GM12878 (cell line): ENCODE data around the gene TEX2. TPM values are rescaled to one million over a fixed set of nuclear protein-coding genes. Genes with fewer than 3 reads are reported as not detected.

Source experiments
- ATAC-seq: fragments of 200-7000 bp; cut with Tn5 transposase; 3 replicates; pipeline ENCODE4 v1.9.1; 2020; ENCODE audit warnings: mild to moderate bottlenecking, moderate library complexity
- BruUV-seq: library from RNA; stranded (reverse); fragments of 400-500 nt; replicated peaks from 2 replicates; lab custom pipeline; 2021; lab: Mats Ljungman, UMichigan
- CTCF ChIA-PET: fragments of 300-600 bp; sonication (Branson Sonifier 250); formaldehyde crosslinking; extraction: SDS; loops from one replicate; lab custom pipeline; 2021; ENCODE audit warnings: inconsistent platforms; lab: Yijun Ruan, JAX
- POLR2A ChIA-PET: fragments of 350-600 bp; formaldehyde crosslinking; extraction: SDS; loops from one replicate; lab custom pipeline; 2021; ENCODE audit warnings: inconsistent platforms; lab: Charles Lee
- RAD21 ChIA-PET: fragments of 300-600 bp; sonication (Branson Sonifier 250); formaldehyde crosslinking; loops from one replicate; lab custom pipeline; 2023; ENCODE audit warnings: antibody characterized with exemption; ENCODE audit not compliant: unreplicated experiment; lab: Charles Lee
- SMC1A ChIA-PET: fragments of 300-600 bp; sonication (Branson Sonifier 250); formaldehyde crosslinking; loops from one replicate; lab custom pipeline; 2023; ENCODE audit not compliant: unreplicated experiment, uncharacterized antibody; lab: Charles Lee
- DNase-seq: peaks from one replicate; pipeline ENCODE4 v3.0.0-alpha.2; 2011; ENCODE audit warnings: low read depth, low spot score
- FAIRE-seq: peaks from 3 replicates; lab custom pipeline; 2011; peaks lifted over from hg19 to GRCh38; lab: Jason Lieb, UNC
- H2AFZ ChIP-seq: 2 replicates; pipeline ENCODE4 v1.6.0; 2011; ENCODE audit warnings: low read depth, low read length, control low read depth; ENCODE audit not compliant: control insufficient read depth
- H3K27ac ChIP-seq: 2 replicates; pipeline ENCODE4 v1.5.1; 2011; ENCODE audit warnings: control low read depth; ENCODE audit not compliant: control insufficient read depth, insufficient read depth
- H3K27me3 ChIP-seq, 2 experiments: replicated peaks in 1 of 2; 2 replicates each; pipeline versions ENCODE4 v1.6.0 to v1.6.1; 2011; ENCODE audit warnings: low read length in 1 of 2; ENCODE audit not compliant: control insufficient read depth in 2 of 2, insufficient read depth in 2 of 2
- H3K36me3 ChIP-seq, 2 experiments: 2 replicates each; pipeline ENCODE4 v1.5.1; 2011; ENCODE audit warnings: low read length in 1 of 2; ENCODE audit not compliant: control insufficient read depth in 2 of 2, insufficient read depth in 2 of 2
- H3K4me1 ChIP-seq: 2 replicates; pipeline ENCODE4 v1.6.1; 2011; ENCODE audit warnings: mild to moderate bottlenecking, low read length, moderate library complexity, mixed read lengths; ENCODE audit not compliant: control insufficient read depth, insufficient read depth
- H3K4me2 ChIP-seq: 2 replicates; pipeline ENCODE4 v1.6.0; 2011; ENCODE audit warnings: control low read depth; ENCODE audit not compliant: control insufficient read depth, insufficient read depth
- H3K4me3 ChIP-seq: fragments of 200-600 bp; sonication (generic); 2 replicates; pipeline ENCODE4 v1.5.1; 2016
- H3K79me2 ChIP-seq: 2 replicates; pipeline ENCODE4 v1.6.0; 2011; ENCODE audit warnings: low read length; ENCODE audit not compliant: control insufficient read depth, insufficient read depth
- H3K9ac ChIP-seq: 2 replicates; pipeline ENCODE4 v1.8.0; 2011; ENCODE audit warnings: low read length, control low read depth, mixed read lengths; ENCODE audit not compliant: control insufficient read depth, insufficient read depth
- H3K9me3 ChIP-seq: replicated peaks from 3 replicates; pipeline ENCODE4 v1.5.1; 2011; ENCODE audit warnings: mild to moderate bottlenecking, low read length; ENCODE audit not compliant: control insufficient read depth, insufficient read depth
- H4K20me1 ChIP-seq: 2 replicates; pipeline ENCODE4 v1.6.0; 2011; ENCODE audit not compliant: control insufficient read depth, insufficient read depth
- CEBPB ChIP-seq, 2 experiments: fragments of 150-350 bp in 1 of 2; IDR thresholded peaks; 2 replicates each; pipeline ENCODE4 v1.6.1; 2012 to 2014; ENCODE audit warnings: low read depth in 2 of 2, low read length in 2 of 2, borderline replicate concordance in 1 of 2, inconsistent platforms in 1 of 2
- ESRRA ChIP-seq: IDR thresholded peaks from 2 replicates; pipeline ENCODE4 v1.6.1; 2012; ENCODE audit warnings: mild to moderate bottlenecking, low read length, improper control_type of control experiment
- FOS ChIP-seq: IDR thresholded peaks from 3 replicates; pipeline ENCODE4 v1.6.1; 2011; ENCODE audit warnings: borderline replicate concordance; ENCODE audit not compliant: insufficient read length; ENCODE audit errors: extremely low read depth
- HDAC2 ChIP-seq: fragments of 200-600 bp; sonication (generic); IDR thresholded peaks from 2 replicates; pipeline ENCODE4 v1.6.1; 2017
- JUND ChIP-seq: IDR thresholded peaks from 2 replicates; pipeline ENCODE4 v1.6.1; 2012; ENCODE audit warnings: low read depth, mild to moderate bottlenecking, low read length, improper control_type of control experiment, moderate library complexity
- NFXL1 ChIP-seq: fragments of 450-650 bp; IDR thresholded peaks from 2 replicates; pipeline ENCODE4 v1.6.1; 2017; ENCODE audit warnings: antibody characterized with exemption, mild to moderate bottlenecking, borderline replicate concordance
- SIX5 ChIP-seq: IDR thresholded peaks from 2 replicates; pipeline ENCODE4 v1.6.1; 2011; ENCODE audit warnings: mild to moderate bottlenecking, low read depth, low read length, moderate library complexity; ENCODE audit not compliant: severe bottlenecking
- WGBS: methylation state at CpG from one replicate; pipeline ENCODE4 v1.1.6; 2016; ENCODE audit warnings: low lambda C conversion rate; ENCODE audit not compliant: insufficient replicate concordance, insufficient coverage; ENCODE audit errors: missing lambda C conversion rate; 5-methylcytosine and 5-hydroxymethylcytosine counted together
- in situ Hi-C: fragments of 300-500 bp; cut with MboI; formaldehyde crosslinking; loops from 9 replicates; pipeline ENCODE4 v1.14.3; 2018; ENCODE audit warnings: mixed read lengths
- intact Hi-C: fragments of 100-400 bp; cut with micrococcal nuclease; formaldehyde crosslinking; loops from one replicate; pipeline ENCODE4 v1.14.2; 2022; ENCODE audit not compliant: unreplicated experiment
- polyA plus RNA-seq, 11 experiments: library from polyadenylated mRNA; depleted of rRNA in 4 of 11; unstranded in 6 of 11; stranded (reverse) in 5 of 11; fragments of >200 nt; fragmentation: Nextera tagmentation in 4 of 11; fragmentation: Illumina TruSeq in 1 of 11; extraction: Ambion mirVana in 4 of 11; extraction: Trizol in 1 of 11; gene quantifications; 1 replicate in 1 of 11; 2 replicates in 10 of 11; pipeline versions ENCODE4 v1.2.1 to v1.2.3, GENCODE V29; 2011 to 2016; ENCODE audit warnings: inconsistent platforms in 2 of 11, missing spikeins in 2 of 11, low read depth in 1 of 11
- total RNA-seq, 4 experiments: library from RNA; depleted of rRNA in 3 of 4; stranded (reverse); fragments of >200 nt in 3 of 4; fragmentation: Illumina TruSeq in 1 of 4; extraction: Trizol in 1 of 4; gene quantifications; 2 replicates each; pipeline versions ENCODE4 v1.2.1 to v1.2.3, GENCODE V29; 2013 to 2021
- TF ChIP-seq, protein P1 (sequence below): IDR thresholded peaks from 2 replicates; pipeline ENCODE4 v1.6.1; 2012; ENCODE audit warnings: mild to moderate bottlenecking, low read depth, low read length
- TF ChIP-seq, protein P2 (sequence below): fragments of 450-650 bp; IDR thresholded peaks from 2 replicates; pipeline ENCODE4 v1.6.1; 2017; ENCODE audit warnings: low read depth, mild to moderate bottlenecking, moderate library complexity
- TF ChIP-seq, protein P3 (sequence below): fragments of 450-650 bp; formaldehyde crosslinking; IDR thresholded peaks from 2 replicates; pipeline ENCODE4 v1.4.0; 2020; ENCODE audit warnings: mild to moderate bottlenecking, moderate library complexity
- TF ChIP-seq, protein P4 (sequence below): IDR thresholded peaks from 2 replicates; pipeline ENCODE4 v1.6.1; 2011; ENCODE audit warnings: low read depth, mild to moderate bottlenecking, low read length, moderate library complexity, borderline replicate concordance; ENCODE audit errors: extremely low read depth

The TEX2 gene
- total and polyA plus RNA-seq, 10 of the 15 experiments (the other 5 are each of a cell fraction or from before 2014, with no cell fraction given) = 3.8 to 19.9 (median 15.8) TPM

DNA sequence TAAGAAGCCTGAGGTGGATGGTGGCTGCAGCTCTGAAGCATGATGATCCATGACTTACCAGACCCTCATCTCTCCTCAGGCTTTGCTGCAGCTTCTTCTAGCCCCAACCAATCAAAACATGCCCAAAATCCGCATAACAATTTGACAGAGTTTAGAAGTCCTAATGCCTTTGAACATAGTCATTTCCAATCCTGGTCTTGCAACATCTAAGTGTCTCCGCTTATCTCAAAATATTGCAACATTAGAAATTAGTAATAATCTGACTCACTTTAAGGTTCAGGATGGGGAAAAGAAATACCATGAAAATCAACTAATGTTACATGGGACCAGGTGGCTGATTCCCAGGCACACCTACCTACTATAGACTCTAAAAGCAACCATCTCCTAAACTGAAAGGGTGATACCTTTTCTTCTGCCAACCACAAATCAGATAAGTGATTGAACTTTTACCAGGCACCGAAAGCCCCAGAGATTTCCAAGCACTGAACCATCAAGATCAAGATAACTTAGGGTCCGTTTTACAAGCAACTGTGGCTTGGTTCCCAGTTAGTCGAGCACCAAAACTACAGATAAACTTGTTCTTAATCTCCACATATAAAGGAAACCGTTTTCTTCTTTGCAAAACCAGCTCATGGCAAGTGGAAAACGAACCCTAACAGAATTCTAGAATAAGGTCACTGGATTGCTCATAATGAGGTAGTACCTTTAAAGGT, 147.1 kb downstream of the TEX2 start:
- ChIA-PET SMC1A (interaction anchor here (0.5 to 1.0 kb wide), 4 partner anchors 10 to 18 kb away, joined by 3 to 7 read pairs (median 3); no protein-coding TSS in a partner anchor), POLR2A (interaction anchor here (0.5 to 0.6 kb wide), 2 partner anchors 106 to 347 kb away, joined by 3 to 4 read pairs; no protein-coding TSS in a partner anchor), RAD21 (interaction anchor here (1.0 kb wide), 1 partner anchor 15 kb away, joined by 4 read pairs; no protein-coding TSS in a partner anchor), CTCF (interaction anchor here (1.3 to 2.2 kb wide), 3 partner anchors 17 to 93 kb away, joined by 3 to 10 read pairs (median 4); no protein-coding TSS in a partner anchor)
- H4K20me1 ChIP-seq = no peaks in the 10 kb centered on the region
- no peak for ATAC-seq
- intact Hi-C loops = no loop called here
- no peak overlapping the region for H3K4me2 ChIP-seq
- no peak overlapping the region for H3K27ac ChIP-seq
- no peak overlapping the region for H3K4me3 ChIP-seq
- no peaks in the 10 kb centered on the region for H3K27me3 ChIP-seq
- H3K4me1 ChIP-seq = peaks cover 19% of the 10 kb centered on the region
- H3K79me2 ChIP-seq = peaks cover 15% of the 10 kb centered on the region
- no TSS peak for BruUV-seq
- no peaks in the 10 kb centered on the region; a peak in 1 of 4 replicates for H3K36me3 ChIP-seq
- 72% methylated on average over 7 of the region's 7 CpGs for WGBS
- H3K9ac ChIP-seq = no peak overlapping the region
- FAIRE-seq = no peak
- no peak overlapping the region for H2AFZ ChIP-seq
- in situ Hi-C loops = no loop called here
- no peak for DNase-seq
- no peaks in the 10 kb centered on the region for H3K9me3 ChIP-seq
- TF ChIP-seq, protein P1, sequence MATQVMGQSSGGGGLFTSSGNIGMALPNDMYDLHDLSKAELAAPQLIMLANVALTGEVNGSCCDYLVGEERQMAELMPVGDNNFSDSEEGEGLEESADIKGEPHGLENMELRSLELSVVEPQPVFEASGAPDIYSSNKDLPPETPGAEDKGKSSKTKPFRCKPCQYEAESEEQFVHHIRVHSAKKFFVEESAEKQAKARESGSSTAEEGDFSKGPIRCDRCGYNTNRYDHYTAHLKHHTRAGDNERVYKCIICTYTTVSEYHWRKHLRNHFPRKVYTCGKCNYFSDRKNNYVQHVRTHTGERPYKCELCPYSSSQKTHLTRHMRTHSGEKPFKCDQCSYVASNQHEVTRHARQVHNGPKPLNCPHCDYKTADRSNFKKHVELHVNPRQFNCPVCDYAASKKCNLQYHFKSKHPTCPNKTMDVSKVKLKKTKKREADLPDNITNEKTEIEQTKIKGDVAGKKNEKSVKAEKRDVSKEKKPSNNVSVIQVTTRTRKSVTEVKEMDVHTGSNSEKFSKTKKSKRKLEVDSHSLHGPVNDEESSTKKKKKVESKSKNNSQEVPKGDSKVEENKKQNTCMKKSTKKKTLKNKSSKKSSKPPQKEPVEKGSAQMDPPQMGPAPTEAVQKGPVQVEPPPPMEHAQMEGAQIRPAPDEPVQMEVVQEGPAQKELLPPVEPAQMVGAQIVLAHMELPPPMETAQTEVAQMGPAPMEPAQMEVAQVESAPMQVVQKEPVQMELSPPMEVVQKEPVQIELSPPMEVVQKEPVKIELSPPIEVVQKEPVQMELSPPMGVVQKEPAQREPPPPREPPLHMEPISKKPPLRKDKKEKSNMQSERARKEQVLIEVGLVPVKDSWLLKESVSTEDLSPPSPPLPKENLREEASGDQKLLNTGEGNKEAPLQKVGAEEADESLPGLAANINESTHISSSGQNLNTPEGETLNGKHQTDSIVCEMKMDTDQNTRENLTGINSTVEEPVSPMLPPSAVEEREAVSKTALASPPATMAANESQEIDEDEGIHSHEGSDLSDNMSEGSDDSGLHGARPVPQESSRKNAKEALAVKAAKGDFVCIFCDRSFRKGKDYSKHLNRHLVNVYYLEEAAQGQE = no peak
- TF ChIP-seq, protein P2, sequence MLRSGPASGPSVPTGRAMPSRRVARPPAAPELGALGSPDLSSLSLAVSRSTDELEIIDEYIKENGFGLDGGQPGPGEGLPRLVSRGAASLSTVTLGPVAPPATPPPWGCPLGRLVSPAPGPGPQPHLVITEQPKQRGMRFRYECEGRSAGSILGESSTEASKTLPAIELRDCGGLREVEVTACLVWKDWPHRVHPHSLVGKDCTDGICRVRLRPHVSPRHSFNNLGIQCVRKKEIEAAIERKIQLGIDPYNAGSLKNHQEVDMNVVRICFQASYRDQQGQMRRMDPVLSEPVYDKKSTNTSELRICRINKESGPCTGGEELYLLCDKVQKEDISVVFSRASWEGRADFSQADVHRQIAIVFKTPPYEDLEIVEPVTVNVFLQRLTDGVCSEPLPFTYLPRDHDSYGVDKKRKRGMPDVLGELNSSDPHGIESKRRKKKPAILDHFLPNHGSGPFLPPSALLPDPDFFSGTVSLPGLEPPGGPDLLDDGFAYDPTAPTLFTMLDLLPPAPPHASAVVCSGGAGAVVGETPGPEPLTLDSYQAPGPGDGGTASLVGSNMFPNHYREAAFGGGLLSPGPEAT = no peak
- no peak for TF ChIP-seq CEBPB (IDR thresholded peaks at IDR 0.05; ENCODE audit: borderline replicate concordance in 1 of 2, low read depth in 2 of 2, low read length in 2 of 2)
- TF ChIP-seq, protein P3, sequence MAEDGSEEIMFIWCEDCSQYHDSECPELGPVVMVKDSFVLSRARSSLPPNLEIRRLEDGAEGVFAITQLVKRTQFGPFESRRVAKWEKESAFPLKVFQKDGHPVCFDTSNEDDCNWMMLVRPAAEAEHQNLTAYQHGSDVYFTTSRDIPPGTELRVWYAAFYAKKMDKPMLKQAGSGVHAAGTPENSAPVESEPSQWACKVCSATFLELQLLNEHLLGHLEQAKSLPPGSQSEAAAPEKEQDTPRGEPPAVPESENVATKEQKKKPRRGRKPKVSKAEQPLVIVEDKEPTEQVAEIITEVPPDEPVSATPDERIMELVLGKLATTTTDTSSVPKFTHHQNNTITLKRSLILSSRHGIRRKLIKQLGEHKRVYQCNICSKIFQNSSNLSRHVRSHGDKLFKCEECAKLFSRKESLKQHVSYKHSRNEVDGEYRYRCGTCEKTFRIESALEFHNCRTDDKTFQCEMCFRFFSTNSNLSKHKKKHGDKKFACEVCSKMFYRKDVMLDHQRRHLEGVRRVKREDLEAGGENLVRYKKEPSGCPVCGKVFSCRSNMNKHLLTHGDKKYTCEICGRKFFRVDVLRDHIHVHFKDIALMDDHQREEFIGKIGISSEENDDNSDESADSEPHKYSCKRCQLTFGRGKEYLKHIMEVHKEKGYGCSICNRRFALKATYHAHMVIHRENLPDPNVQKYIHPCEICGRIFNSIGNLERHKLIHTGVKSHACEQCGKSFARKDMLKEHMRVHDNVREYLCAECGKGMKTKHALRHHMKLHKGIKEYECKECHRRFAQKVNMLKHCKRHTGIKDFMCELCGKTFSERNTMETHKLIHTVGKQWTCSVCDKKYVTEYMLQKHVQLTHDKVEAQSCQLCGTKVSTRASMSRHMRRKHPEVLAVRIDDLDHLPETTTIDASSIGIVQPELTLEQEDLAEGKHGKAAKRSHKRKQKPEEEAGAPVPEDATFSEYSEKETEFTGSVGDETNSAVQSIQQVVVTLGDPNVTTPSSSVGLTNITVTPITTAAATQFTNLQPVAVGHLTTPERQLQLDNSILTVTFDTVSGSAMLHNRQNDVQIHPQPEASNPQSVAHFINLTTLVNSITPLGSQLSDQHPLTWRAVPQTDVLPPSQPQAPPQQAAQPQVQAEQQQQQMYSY (CRISPR knock-in tag) = no peak
- no peak for TF ChIP-seq ESRRA
- no peak for TF ChIP-seq SIX5
- no peak for TF ChIP-seq NFXL1
- TF ChIP-seq FOS = no peak
- TF ChIP-seq, protein P4, sequence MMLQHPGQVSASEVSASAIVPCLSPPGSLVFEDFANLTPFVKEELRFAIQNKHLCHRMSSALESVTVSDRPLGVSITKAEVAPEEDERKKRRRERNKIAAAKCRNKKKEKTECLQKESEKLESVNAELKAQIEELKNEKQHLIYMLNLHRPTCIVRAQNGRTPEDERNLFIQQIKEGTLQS = no peak
- no peak for TF ChIP-seq JUND
- no peak for TF ChIP-seq HDAC2
